ENCODE data around the gene STRIP2.
"Not testable (repeated sequence)": the region's sequence is repeated elsewhere in the genome, so short reads cannot be mapped to it uniquely, and the experiment has no call there.

STRIP2 gene

DNA sequence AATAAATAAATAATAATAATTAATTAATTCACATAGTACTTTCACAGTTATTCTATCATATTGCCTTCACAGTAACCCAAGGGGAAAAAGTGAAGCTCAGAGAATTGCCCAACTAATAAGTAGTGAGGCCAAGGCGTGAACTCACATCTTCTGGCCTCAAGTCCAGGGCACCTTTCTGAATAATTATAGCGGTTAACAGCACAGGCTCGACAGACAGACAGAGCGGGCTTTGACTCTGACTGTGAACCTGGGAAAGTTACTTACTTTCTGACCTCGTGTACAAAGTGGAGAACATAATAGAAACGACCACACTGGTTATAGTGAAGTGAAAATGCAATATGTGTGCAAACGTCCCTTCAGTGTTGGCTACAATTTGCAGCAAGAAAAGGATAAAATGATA lies 62.4 kb downstream of the STRIP2 start:
- DNase-seq (ENCODE audit: low spot score): no peak

DNA sequence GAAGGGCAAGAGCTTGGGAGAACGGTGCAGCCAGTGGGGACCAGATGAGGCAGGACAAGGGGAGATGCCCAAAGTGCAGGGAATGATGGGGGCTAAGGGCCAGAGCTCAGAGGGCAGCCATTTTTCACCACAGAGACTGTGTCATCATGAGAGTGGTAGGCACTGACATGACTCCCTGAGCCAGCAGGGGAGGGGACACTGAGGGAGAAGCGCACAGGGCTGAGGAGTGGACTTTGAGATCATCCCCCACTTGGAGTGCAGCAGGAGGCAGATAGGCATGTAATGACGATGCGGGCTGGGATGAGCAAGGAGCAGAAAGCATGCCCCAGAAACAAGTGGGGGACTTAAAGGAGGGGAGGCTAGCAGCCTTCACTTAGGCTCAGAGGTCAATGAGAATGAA lies 62.9 kb downstream of the STRIP2 start:
- DNase-seq (ENCODE audit: low spot score): no peak

DNA sequence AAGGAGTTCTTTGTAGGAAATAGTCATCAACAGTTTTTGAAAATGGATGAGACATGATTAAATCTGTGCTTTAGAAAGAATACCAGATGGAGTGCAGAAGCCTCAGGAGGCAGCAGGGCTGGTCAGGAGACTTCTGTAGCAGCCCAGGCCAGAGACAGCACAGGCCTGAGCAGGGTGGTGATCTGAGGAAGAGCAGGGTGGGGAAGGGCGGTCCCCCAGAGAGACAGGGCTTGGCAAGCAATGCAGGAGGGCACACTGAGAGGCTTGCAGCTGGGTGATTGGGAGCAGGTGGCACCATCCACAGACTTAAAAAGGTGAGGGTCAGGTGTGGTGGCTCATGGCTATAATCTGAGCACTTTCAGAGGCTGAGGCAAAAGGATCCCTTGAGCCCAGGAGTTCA lies 63.8 kb downstream of the STRIP2 start:
- no peak for DNase-seq (ENCODE audit: low spot score)

DNA sequence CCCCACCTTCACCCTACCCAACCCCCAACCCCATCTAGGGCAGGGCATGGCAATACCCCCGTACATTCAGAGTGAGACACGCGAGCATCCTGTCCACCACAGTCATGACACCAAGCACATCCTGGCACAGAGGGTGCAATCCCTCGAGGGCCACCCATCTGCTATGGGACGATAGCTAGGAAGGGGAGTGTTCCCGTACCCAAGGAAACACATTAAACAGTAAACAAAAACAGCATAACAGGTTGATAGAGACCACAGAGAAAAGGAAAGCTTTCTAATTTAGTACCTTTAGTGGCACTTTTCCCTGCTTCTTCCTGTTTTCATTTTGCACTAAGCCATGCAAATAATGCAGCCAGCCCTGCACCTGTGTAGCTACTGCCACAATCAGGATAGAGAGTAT lies 65.8 kb downstream of the STRIP2 start:
- no peak for DNase-seq (ENCODE audit: low spot score)

DNA sequence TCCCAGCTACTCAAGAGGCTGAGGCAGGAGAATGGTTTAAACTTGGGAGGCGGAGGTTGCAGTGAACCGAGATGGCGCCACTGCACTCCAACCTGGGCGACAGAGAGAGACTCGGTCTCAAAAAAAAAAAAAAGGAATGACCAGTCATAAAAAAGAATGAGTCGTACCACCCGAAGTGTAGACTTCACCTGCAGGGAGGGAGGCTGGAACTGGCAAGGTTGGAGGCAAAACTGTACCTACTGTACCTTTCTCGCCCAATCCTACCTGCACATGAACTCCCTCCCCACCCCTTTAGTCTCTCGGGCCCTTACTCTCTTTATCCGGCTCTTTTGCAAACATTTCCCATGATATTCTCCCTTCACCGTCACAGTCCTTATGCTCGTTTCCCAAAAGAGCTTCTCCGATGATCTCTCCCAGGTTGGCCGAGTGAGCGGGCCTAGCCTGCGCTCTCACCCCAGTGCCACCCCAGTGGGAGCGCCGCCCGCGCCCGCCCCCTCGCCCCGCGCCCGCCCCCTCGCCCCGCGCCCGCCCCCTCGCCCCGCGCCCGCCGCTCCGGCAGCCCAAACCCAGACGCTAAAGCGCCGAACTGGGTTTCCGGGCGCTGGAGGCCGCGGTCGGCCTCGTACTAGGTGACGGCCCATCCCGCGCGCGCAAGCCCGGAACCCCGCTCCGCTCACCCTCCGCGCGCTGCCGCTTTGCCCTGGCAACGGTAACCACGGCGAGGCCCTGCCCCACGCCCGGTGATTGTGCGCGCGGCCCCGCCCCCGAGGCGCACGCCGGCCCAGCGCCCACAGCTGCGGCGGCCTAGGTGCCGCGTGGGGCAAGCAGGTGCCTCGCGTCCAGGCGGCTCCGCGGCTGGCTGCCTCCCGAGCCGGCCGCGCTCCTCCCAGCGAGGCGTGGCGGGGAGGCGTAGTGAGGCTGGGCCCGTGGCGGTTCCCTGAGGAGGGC lies 67.8 kb downstream of the STRIP2 start, which contains the start of gene SMKR1:
Gene SMKR1 (plus strand): TSS at position 772 of the 948 bp plus-strand sequence. CDS start 294 bp downstream, outside the sequence.
- DNase-seq (ENCODE audit: low spot score): peak; percentile 34

DNA sequence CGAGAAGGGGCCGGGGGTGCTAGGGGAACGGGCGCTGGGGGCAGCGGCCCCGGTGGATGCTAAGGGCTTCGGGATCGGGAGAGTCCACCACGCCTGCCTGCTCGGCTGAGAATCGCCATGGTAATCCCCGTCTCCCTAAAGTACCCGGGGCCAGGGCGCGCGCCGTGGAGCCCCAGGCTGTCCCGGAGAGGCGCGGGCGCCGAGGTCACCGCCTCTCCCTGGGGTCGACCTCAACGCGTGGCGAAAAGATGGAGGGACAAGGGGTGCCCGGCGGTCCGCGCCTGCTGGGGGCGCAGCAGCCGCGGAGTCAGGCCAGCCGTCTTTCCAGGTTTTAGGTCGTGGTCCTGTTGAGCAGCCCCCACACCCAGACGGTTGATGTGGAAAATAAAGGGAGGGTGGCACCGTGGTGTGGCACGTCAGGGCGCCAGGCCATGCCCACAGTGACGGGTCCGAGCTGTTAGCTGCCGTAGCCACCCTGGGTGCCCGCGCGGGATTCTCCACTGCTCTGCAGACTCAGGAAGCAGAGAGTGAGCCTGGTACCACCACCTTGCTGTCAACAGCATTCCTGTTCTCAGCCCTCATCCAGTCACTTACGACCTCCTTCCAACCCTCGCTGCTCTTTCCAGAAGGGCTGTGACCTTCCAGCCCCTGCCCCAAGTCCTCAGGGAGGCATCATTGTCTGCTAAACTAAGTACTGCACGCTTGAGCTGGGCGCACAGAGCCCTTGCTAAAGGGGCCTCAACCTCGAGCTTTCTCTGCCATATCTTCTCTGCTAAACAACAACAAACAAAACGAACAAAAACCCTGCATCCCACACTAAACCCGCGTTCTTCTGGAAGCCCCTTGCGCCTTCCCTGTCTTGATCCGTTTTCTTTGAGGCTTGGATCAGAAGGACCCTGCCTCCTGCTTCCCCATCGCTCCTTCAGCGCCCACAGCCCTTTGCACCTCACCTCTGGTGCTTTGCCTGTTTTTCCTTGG lies 68.8 kb downstream of the STRIP2 start:
- DNase-seq (ENCODE audit: low spot score): no peak

DNA sequence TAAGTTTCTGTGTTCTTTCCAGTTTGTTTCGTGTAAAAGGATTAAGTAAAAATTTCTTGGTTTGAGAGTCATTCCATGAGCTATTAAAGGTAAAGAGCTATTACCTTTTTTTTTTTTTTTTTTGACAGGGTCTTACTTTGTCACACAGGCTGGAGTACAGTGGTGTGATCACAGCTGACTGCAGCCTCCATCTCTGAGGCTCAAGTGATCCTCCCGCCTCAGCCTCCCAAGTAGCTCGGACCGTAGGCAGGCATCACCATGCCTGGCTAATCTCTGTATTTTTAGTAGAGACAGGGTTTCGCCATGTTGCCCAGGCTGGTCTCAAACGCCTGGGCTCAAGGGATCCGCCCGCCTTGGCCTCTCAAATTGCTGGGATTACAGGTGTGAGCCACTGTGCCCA lies 69.5 kb downstream of the STRIP2 start:
- DNase-seq (ENCODE audit: low spot score): no peak

DNA sequence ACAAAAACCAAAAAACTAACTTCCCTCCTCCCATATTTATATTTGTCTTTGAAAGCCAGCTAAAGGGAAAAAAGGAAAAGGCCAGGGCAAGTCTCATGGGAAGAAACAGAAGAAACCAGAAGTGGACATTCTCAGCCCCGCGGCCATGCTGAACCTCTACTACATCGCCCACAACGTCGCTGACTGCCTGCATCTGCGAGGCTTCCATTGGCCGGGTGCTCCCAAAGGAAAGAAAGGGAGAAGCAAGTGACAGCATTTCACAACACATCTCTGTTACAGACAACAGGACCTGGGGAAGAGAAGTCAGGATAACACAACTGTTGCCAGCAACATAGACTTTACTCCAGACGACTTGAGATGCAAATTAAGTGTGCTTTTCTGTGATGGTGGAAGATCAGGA lies 78.0 kb downstream of the STRIP2 start:
- DNase-seq (ENCODE audit: low spot score): no peak

DNA sequence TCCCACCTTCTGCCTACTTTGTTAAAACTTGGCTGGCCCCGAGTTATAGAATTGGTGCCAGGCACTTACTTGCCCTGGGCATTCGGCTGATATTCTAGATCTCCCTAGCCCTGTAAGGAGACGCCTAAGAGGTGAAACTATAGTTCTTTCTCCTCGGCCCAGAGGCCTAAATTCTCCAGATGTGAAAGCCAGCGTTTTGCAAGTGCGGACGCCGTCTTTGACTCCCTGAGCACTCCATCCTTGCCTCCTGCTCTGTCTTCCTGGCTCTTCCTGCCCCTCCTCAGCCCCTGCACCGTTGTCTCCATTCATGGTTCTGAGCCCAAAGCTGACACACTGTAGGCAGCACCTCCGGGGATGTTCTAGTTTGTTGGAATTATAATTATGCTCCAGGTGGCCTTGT lies 79.3 kb downstream of the STRIP2 start:
- DNase-seq (ENCODE audit: low spot score): no peak

DNA sequence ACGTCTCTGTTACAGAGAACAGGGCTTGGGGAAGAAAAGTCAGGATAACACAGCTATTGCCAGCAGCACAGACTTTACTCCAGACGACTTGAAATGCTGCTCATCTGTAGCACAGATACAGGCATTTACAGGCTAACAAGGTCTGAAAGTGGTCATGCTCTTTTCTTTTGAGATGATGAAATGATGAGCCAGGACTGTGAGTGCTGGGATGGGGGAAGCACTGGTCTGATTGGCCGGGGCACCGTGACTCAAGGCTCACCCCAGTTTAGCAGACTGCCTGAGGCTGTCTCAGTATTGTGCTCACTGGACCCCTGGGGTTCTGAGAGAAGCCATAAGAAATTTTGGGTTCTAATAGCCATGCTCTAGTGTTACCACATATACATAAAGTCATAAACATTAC lies 80.5 kb downstream of the STRIP2 start:
- no peak for DNase-seq (ENCODE audit: low spot score)

DNA sequence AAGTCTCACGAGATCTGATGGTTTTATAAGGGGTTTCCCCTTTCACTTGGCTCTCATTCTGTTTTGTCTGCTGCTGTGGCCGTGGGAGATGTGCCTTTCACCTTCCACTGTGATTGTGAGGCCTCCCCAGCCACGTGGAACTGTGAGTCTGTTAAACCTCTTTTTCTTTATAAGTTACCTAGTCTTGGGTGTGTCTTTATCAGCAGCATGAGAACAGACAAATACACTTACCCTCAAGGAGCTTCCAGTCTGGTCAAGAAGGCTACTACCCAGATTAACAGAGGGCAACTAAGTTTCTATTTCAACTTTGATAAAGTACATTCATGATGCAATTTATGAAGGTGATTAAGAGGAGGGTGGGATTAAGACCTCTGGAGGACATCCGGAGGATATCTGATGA lies 81.1 kb downstream of the STRIP2 start:
- no peak for DNase-seq (ENCODE audit: low spot score)

DNA sequence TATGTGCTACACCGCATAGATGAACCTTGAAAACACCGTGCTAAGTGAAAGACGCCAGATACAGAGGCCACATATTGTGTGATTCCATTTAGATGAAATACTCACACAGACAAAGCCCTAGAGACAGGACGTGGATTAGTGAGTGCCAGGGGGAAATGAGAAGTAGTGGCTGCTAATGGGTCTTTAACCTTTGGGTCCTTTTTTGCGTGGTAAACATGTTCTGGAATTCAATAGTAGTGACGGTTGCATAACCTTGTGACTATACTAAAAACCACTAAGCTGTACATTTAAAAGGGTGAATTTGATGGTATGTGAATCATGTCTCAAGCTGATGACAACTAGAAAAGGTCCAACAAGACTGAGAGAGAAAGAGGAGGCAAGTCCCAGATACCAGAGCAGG lies 83.7 kb downstream of the STRIP2 start:
- DNase-seq (ENCODE audit: low spot score): no peak

DNA sequence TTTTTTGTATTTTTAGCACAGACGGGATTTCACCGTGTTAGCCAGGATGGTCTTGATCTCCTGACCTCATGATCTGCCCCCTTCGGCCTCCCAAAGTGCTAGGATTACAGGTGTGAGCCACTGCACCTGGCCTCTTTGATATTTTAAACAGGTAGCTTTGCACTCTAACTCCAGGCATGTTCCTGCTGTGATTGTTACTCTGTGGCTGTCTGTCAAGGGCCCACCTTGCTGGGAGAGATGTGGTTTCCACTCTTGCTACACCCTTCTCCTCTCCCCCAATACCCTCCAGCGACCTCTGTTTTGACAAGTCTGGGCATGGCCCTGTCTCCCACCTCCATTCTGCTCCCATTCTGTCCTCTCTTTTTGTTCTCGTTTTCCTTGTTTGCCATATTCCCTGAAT lies 85.2 kb downstream of the STRIP2 start:
- no peak for DNase-seq (ENCODE audit: low spot score)

DNA sequence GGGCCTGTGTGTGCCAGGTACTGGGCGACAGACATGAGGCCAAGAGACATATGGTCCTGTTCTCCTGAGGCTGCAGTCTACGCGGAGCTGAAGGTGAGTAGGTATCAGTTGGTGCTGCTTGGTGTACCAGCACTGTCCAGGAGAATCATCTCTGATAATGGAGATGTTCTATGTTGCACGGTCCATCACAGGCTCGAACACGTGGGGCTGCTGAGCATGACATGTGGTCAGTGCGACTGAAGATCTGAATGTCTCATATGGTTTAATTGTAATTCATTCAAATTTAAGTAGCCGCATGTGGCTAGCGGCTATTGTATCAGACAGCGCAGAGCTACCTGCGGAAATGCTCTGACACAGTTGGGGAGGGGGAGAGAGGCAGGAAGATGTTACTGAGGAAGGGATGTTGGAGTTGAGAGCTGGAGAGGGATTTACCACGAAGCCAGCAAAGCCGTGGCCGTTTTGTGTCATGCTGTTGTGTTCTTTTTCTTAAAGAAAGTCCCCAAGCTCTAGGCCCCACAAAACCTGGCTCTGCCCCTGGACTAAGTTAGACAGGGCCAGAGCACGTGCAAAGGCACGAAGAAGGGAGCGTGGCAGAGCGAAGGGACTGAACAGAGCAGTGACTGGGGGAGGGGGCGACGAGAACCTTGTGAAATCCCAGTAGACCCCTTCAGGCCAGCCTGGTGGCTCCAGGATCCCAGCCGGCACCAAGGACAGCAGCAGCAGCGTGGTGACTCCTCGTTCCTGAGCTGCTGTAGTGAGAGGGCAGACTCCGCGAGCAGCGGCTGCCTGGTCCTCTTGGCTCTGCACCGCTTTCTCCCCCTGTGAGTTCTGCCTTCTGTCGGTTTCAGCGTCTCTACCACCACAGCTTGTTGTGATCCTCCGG lies 88.1 kb downstream of the STRIP2 start:
- no peak for DNase-seq (ENCODE audit: low spot score)

DNA sequence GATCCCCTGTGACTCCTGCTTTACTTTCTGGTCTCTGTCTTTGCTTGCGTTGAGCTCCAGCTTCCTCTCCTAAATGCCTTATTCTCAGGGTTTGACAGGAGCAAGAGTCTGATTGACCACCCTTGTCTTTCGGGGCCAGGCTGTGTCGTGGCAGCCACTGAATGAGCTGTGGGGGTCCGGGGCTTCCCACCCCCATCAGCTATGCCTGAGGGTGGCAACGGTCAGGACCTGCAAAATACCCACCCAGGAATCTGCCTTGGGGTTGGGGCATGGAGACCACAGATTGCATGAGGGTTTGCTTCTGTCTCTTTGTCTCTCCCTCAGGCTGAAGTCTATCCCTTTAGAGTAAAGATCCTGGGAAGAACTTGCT lies 88.7 kb downstream of the STRIP2 start:
- no peak for DNase-seq (ENCODE audit: low spot score)

DNA sequence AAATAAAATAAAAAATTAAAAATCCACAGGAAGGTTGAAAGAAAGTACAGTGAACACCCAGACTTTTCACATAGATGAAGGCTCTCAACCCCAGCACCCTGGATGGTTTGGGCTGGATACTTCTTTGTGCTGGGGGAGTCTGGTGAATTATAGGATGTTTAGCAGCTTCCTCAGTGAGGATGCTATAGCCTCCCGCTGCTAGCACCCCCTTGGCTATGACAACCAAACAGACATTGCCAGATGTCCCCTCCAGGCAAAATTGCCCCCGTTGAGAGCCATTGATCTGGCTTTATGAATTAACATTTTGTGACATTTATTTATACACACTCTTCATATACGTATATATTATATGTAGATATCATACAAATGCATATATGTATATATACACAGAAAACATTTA lies 89.7 kb downstream of the STRIP2 start:
- DNase-seq (ENCODE audit: low spot score): no peak

DNA sequence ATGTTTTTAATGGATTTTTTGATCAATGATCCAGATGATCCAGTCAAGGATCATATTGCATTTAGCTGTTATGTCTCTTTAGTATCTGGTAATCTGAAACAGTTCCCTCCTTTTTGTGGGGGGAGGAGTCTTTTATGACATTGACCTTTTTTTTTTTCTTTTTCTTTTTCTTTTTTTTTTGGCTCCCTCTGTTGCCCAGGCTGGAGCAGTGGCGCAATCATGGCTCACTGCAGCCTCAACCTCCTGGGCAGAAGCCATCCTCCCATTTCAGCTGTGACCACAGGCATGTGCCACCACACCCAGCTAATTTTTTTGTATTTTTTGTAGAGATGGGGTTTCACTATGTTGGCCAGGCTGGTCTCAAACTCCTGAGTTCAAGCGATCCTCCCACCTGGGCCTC lies 90.2 kb downstream of the STRIP2 start:
- not testable (repeated sequence) for DNase-seq (ENCODE audit: low spot score)

DNA sequence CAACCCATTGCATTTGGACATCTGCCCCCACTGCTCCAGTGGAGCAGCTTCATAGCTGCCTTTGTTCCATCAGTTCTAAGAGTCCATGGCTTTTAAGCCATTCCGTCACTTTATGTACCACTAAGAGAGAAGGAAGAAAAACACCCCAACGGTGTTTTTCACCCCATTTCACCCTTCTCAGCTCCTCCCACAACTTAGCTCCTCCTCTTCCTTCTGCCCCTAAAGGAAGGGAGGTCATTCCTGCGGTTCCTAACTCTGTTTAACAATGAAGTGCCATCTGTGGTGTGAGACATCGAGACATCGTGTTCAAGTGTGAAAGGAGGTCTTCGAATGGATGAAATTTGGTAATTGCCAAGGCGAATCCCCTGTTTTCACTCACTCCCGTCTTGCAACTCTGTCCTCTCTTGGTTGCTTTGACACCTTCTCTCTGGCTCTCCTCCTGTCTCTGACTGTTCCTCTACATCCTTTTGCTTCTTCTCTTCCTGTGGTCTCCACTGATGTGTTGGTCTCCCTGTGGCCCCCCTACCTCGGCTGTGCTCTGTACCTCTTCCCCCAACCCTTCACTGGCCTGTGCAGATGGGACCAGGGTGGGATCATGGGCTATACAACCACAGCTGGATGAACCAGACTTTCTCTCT lies 91.1 kb downstream of the STRIP2 start:
- DNase-seq (ENCODE audit: low spot score): no peak

DNA sequence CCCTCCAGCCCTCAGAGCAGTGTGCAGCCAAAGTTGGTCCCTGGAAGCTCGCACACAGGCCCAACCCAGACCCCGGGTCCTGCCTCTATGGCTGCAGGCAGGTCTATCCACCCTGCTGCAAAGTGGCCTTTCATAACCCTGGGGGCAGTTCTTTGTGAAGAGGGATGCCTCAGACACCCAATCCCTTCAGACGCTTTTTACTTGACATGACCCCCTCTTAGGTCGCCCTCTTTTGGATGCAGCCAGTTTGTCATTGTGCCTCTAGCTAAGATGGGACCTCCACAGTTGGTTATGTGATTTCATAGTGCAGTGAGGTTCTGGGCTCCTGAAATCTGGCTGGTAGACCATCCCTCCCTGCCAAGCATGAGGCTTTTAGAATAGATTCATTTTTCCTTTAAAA lies 95.4 kb downstream of the STRIP2 start:
- DNase-seq (ENCODE audit: low spot score): no peak

DNA sequence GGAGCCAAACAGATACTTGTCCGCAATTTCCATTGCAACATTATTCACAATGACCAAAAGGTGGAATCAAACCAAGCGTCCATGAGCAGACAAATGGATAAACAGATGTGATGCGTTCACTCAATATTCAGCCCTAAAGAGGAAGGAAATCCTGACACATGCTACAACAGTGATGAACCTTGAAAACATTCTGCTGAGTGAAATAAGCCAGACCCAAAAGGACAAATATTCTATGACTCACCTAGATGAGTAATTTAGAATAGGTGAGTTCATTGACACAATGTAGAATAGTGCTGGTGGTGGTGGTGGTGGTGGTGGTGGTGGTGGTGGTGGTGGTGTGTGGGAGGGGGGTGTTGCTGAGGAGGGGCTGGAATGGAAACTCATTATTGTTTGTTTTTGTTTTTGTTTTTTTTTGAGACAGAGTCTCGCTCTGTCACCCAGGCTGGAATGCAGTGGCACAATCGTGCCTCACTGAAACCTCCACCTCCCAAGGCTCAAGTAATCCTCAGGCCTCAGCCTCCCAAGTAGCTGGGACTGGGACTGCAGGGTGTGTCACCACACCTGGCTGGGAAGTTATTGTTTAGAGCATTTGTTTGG lies 96.7 kb downstream of the STRIP2 start:
- DNase-seq (ENCODE audit: low spot score): no peak

DNA sequence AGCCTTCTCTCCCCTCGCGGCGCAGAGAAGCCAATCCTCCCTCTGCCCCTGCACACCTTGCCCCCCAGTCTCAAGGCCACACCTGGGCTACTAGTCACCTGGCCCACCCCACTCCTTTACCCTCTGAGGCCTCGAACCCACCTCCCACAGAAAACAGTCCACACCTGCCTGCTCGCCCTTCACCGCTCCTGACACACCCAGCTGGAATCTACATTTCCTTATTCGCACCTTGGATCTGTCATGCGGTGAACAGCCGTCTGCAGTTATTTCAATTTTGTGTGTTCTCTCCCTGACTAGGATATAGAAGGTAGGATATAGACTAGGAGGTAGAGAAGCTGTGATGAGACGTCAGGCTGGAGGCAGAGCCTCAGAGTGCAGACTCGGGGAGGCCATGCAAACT lies 97.5 kb downstream of the STRIP2 start:
- no peak for DNase-seq (ENCODE audit: low spot score)
